IPS-18a (cell line): ENCODE measurements around the gene EPB41L4A.
"Not testable (repeated sequence)": the region's sequence is repeated elsewhere in the genome, so short reads cannot be mapped to it uniquely, and the experiment has no call there.

Source experiments
- H3K27ac ChIP-seq: one replicate; pipeline ENCODE4 v1.5.1; 2013; ENCODE audit warnings: low read length
- H3K27me3 ChIP-seq: one replicate; pipeline ENCODE4 v1.6.1; 2013; ENCODE audit warnings: mild to moderate bottlenecking, low read length; ENCODE audit not compliant: control insufficient read depth, insufficient read depth
- H3K36me3 ChIP-seq: one replicate; pipeline ENCODE4 v1.6.1; 2013; ENCODE audit warnings: low read depth, low read length; ENCODE audit not compliant: control insufficient read depth
- H3K4me1 ChIP-seq: one replicate; pipeline ENCODE4 v1.6.1; 2013; ENCODE audit warnings: low read depth, low read length; ENCODE audit not compliant: control insufficient read depth
- H3K4me3 ChIP-seq: one replicate; pipeline ENCODE4 v1.5.1; 2013; ENCODE audit warnings: low read length
- H3K9ac ChIP-seq: one replicate; pipeline ENCODE4 v1.6.1; 2013; ENCODE audit warnings: mild to moderate bottlenecking, low read length, moderate library complexity
- H3K9me3 ChIP-seq: one replicate; pipeline ENCODE4 v1.6.1; 2013; ENCODE audit warnings: low read depth, low read length; ENCODE audit not compliant: control insufficient read depth

EPB41L4A gene

GRCh38 chr5:112397690-112398089, 21.4 kb downstream of the EPB41L4A start:
- Histone ChIP-seq H3K27ac (no peak overlapping the region), H3K27me3 (no peaks in the 10 kb centered on the region), H3K4me1 (no peaks in the 10 kb centered on the region), H3K36me3 (no peaks in the 10 kb centered on the region), H3K4me3 (no peak overlapping the region), H3K9me3 (no peaks in the 10 kb centered on the region), H3K9ac (no peak overlapping the region)

GRCh38 chr5:112396430-112396829, 22.6 kb downstream of the EPB41L4A start:
- Histone ChIP-seq H3K9me3 (no peaks in the 10 kb centered on the region), H3K4me3 (no peak overlapping the region), H3K27me3 (no peaks in the 10 kb centered on the region), H3K36me3 (no peaks in the 10 kb centered on the region), H3K4me1 (no peaks in the 10 kb centered on the region), H3K27ac (no peak overlapping the region), H3K9ac (no peak overlapping the region)

- not testable (repeated sequence) for H3K9ac ChIP-seq, H3K4me3 ChIP-seq, H3K27me3 ChIP-seq, H3K9me3 ChIP-seq, H3K27ac ChIP-seq, H3K36me3 ChIP-seq, H3K4me1 ChIP-seq
Observed at GRCh38 chr5:112395299-112395698, 23.8 kb downstream of the EPB41L4A start.

GRCh38 chr5:112390327-112390726, 28.8 kb downstream of the EPB41L4A start:
- Histone ChIP-seq H3K4me3 (no peak overlapping the region), H3K27me3 (no peaks in the 10 kb centered on the region), H3K4me1 (peaks cover 10% of the 10 kb centered on the region), H3K27ac (no peak overlapping the region), H3K36me3 (no peaks in the 10 kb centered on the region), H3K9ac (no peak overlapping the region), H3K9me3 (no peaks in the 10 kb centered on the region)

DNA sequence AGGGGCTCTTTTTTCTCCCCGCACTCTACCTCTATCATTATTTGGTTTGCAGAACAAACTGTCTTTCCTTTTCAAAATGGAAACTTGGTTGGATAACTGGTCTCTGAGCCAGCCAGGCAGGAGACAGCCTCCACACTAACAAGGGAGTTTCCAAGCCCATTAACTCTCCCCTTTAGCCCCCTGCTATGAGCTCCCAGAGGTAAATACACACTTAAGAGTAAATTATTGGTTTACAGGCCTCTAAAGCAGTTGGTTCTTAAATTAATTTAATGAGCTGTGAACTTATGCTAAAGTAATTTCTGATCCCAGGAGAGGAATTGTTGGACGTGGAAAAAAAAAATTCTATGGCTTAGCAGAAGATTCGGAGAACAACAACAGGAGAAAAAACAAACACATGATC, 30.3 kb downstream of the EPB41L4A start:
- H3K9me3 ChIP-seq = no peaks in the 10 kb centered on the region
- no peak overlapping the region for H3K9ac ChIP-seq
- no peak overlapping the region for H3K27ac ChIP-seq
- peaks cover 10% of the 10 kb centered on the region for H3K4me1 ChIP-seq
- no peak overlapping the region for H3K4me3 ChIP-seq
- H3K36me3 ChIP-seq = no peaks in the 10 kb centered on the region
- H3K27me3 ChIP-seq = no peaks in the 10 kb centered on the region

DNA sequence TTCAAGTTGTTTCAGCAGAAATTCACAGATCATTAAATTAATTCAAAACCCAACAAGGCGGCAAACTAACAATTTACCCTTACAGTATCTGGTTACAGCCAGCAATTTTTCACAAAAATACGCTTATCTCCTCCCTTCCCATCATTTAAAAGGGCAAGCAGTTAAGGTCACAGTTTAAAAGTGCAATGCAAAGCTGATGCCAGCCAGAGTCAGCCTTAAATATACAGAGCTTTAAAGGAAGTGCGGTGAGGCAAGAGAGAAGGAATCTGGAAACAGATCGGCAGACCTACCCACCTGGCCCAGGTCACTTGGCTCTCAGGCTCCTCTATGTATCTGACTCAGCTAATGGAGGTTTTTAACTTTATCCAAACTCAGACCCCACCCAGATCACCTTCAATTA, 31.0 kb downstream of the EPB41L4A start:
- H3K36me3 ChIP-seq = no peaks in the 10 kb centered on the region
- H3K4me1 ChIP-seq = peaks cover 10% of the 10 kb centered on the region
- H3K27ac ChIP-seq = no peak overlapping the region
- no peak overlapping the region for H3K4me3 ChIP-seq
- no peaks in the 10 kb centered on the region for H3K27me3 ChIP-seq
- no peak overlapping the region for H3K9ac ChIP-seq
- H3K9me3 ChIP-seq = no peaks in the 10 kb centered on the region

DNA sequence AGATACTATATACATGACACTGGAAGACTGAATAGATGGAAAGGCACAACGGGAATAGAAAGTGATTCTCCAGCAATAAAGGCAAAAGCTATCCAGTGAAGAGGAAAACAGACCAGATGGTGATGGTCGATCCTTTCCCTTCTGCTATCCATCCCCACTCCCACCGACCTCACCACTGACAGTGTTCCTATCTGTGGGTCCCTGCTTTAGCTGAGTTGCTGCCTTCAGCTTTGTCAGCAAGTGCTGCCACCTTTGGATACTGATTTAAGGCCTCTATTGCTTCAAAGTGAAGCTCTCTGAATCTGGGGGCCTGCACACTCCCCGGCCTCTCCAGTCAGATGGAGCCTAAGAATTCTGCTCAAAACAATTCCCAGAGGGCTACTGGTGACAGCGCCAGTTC, 32.3 kb downstream of the EPB41L4A start:
- Histone ChIP-seq H3K4me3 (no peak overlapping the region), H3K36me3 (no peaks in the 10 kb centered on the region), H3K27me3 (no peaks in the 10 kb centered on the region), H3K27ac (no peak overlapping the region), H3K9me3 (no peaks in the 10 kb centered on the region), H3K9ac (no peak overlapping the region), H3K4me1 (peaks cover 10% of the 10 kb centered on the region)

DNA sequence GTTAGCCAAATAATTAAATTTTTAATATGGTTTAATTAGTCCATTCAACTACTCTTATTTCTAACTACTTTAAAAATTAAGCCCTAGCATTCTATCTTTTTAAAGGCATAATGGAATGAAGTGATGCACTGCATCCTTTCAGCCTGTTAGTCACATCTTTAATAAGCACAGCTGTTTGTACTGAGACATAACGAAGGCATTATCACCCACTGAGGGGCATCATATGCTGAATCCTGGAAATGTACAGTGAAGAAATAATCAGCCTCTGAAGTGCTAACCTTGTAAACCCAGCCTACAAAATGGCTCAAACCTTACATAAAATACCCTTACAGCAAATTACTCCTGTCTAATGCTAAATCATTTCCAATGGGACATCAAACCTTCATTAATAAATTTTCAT, 33.1 kb downstream of the EPB41L4A start:
- Histone ChIP-seq H3K27ac (no peak overlapping the region), H3K4me1 (peaks cover 10% of the 10 kb centered on the region), H3K27me3 (no peaks in the 10 kb centered on the region), H3K4me3 (no peak overlapping the region), H3K9ac (no peak overlapping the region), H3K9me3 (no peaks in the 10 kb centered on the region), H3K36me3 (no peaks in the 10 kb centered on the region)

DNA sequence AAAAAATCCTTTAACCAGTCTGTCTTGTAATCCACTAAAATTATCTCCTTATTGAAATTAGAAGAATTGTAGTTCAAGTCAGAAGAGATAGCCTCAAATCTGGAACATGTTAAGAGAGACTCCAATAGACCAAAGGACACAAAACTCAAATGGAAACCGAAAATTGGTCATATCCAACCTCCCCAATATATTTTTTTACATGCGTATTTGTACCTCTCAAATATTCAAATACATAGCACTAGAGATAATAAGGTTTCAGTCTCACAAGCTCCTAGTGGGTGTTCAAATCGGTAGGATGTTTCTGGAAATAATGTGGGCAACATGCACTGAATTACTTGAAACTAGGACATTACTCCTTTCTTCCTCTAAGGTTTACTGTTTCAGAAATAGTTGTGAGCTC, 33.5 kb downstream of the EPB41L4A start:
- H3K36me3 ChIP-seq = no peaks in the 10 kb centered on the region
- H3K27me3 ChIP-seq = no peaks in the 10 kb centered on the region
- H3K27ac ChIP-seq = no peak overlapping the region
- no peaks in the 10 kb centered on the region for H3K9me3 ChIP-seq
- no peak overlapping the region for H3K9ac ChIP-seq
- H3K4me1 ChIP-seq = peaks cover 10% of the 10 kb centered on the region
- no peak overlapping the region for H3K4me3 ChIP-seq

DNA sequence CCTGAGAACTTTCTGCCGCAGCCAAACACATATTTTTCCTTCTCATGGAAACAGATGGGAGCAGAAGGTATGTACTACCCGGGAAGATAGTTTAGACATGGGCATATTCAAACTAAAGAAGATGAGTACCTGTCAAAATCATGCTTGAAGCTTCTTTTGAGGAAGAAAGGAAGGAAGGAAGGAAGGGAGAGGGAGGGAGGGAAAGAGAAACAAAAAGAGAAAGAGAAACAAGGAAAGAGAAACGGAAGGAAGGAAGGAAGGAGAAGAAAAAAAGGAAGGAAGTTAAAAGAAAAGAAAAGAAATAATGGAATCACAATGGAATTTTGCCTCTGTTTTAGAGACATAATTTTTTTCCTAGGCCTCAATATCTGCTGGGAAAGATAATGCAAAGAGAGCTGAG, 34.6 kb downstream of the EPB41L4A start:
- H3K4me3 ChIP-seq = no peak overlapping the region
- no peaks in the 10 kb centered on the region for H3K9me3 ChIP-seq
- H3K9ac ChIP-seq = no peak overlapping the region
- peaks cover 10% of the 10 kb centered on the region for H3K4me1 ChIP-seq
- no peak overlapping the region for H3K27ac ChIP-seq
- H3K36me3 ChIP-seq = no peaks in the 10 kb centered on the region
- H3K27me3 ChIP-seq = no peaks in the 10 kb centered on the region

DNA sequence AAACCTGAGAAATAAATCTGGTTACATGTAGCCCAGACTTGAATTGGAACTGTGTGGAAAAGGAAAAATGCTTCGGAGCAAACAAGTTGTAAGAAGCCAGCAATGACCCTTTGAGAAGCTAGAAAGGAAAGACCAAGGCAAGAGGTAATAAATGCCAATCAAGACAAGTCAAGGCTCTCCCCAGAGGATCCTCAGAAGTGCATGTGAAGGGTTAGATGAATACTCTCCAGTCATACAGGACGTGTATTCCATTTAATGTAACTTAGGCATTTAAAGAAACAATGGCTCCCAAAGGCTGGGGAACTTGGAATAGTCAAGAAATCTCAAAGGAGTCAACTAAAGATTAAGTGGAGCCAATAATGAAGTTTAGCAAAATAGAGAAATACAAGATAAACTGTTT, 36.2 kb downstream of the EPB41L4A start:
- H3K27me3 ChIP-seq = no peaks in the 10 kb centered on the region
- no peaks in the 10 kb centered on the region for H3K9me3 ChIP-seq
- no peak overlapping the region for H3K9ac ChIP-seq
- H3K36me3 ChIP-seq = no peaks in the 10 kb centered on the region
- H3K27ac ChIP-seq = no peak overlapping the region
- peaks cover 2% of the 10 kb centered on the region for H3K4me1 ChIP-seq
- no peak overlapping the region for H3K4me3 ChIP-seq

GRCh38 chr5:112381521-112381920, 37.6 kb downstream of the EPB41L4A start:
- H3K27me3 ChIP-seq = no peaks in the 10 kb centered on the region
- H3K9me3 ChIP-seq = no peaks in the 10 kb centered on the region
- H3K4me3 ChIP-seq = no peak overlapping the region
- no peaks in the 10 kb centered on the region for H3K4me1 ChIP-seq
- no peak overlapping the region for H3K9ac ChIP-seq
- H3K27ac ChIP-seq = no peak overlapping the region
- no peaks in the 10 kb centered on the region for H3K36me3 ChIP-seq
